Activated T-cell treated with anti-CD3 and anti-CD28 coated beads for 24 hours (primary cell): Measurements from ENCODE around the gene RNGTT.
"Not testable (repeated sequence)": the region's sequence is repeated elsewhere in the genome, so short reads cannot be mapped to it uniquely, and the experiment has no call there.

Experiments used
- DNase-seq: peaks from one replicate; pipeline ENCODE4 v3.0.0-alpha.2; 2020; ENCODE audit warnings: low read depth

RNGTT gene

GRCh38 chr6:88970301-88970700 lies 6.9 kb upstream of the RNGTT start:
- no peak for DNase-seq

GRCh38 chr6:88969255-88969654 lies 5.8 kb upstream of the RNGTT start:
- DNase-seq, result not testable (repeated sequence)

DNA sequence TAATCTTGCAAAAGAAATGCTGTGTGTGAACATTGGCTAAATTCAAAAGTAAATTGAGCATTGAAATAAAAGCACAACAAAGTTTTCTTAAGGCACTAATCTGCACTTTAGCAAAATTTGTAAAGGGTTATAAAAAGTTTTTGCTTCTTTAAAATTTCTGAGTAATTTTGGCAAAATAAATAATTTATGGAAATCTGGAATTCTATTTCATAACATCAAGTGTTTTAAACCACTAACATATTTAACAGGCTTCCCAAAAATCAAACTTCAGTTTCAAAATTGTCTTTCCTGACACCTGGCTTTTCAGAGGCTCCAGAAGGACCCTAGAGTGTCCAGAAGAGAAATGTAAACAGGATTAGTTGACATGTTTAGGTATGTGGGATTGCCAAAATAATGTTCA lies 4.5 kb upstream of the RNGTT start:
- DNase-seq, result no peak

DNA sequence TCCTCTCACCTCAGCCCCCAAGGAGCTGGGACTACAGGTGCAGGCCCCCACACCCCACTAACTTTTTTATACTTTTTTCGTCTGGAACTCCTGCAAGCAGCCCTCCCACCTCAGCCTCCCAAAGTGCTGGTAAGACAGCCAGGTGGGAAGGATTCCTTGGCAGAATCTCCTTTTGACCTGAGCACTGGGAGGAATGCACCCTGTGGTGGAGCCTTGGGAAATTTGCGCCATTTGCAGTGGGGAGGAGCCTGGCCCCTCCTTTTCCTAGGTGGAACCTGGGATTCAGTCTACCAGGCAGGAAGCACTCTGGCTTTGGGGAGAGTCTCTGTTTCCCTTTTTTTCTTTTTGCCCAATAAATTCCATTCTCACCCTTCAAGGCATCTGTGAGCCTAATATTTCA lies 2.3 kb upstream of the RNGTT start:
- no peak for DNase-seq

DNA sequence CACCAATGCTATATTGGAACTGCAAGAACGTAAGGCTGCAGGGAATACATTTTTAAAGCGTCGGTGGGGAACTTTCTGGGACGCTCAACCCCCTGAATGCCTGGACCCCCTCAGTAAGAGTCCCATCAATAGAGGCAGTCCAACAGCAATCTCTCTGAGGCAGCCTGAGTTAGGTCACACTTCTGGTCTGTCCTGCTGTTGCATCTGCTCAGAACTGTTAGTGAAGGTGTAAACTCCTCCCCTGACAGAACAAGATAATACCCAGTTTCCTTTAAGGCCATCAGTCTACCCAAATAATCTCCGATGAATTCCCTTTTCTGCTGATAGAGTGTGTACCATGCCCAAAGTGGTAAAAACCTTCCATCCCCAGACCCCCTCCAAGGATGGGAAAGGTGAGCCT lies 1.1 kb upstream of the RNGTT start:
- no peak for DNase-seq

- DNase-seq, result no peak
Measured at GRCh38 chr6:88958842-88959241, 4.6 kb downstream of the RNGTT start.

GRCh38 chr6:88953550-88954386 lies 9.7 kb downstream of the RNGTT start:
- DNase-seq, result no peak

DNA sequence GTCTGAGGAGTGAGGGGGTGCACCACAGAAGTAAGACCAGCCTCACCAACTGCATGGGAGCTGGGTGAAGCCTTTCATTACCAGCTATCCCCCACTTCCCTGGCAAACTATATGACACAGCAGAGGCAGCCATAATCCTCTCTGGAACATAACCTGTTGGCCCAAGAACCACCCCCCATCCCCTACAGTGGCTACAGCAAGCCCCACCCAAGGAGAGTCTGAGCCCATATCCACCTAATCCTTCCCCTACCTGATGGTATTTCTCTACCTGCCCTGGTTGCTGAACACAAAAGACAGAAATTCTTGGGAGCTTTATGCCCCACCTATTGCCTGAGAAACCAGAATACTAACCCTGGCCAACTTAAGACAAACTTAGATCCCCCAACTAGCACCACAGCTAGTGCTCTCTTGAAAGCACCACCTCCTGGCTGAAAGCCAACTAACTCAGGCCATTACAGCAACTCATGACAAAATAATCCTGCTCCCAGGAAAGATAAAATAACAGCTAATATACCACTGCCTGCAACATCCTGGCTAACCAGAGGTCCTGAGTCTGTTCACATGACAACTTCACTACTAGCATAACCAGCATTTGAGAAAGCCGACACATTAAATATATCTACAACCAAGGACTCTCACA lies 11.2 kb downstream of the RNGTT start:
- DNase-seq, result no peak

- no peak for DNase-seq
Measured at GRCh38 chr6:88945415-88946008, 17.9 kb downstream of the RNGTT start.

DNA sequence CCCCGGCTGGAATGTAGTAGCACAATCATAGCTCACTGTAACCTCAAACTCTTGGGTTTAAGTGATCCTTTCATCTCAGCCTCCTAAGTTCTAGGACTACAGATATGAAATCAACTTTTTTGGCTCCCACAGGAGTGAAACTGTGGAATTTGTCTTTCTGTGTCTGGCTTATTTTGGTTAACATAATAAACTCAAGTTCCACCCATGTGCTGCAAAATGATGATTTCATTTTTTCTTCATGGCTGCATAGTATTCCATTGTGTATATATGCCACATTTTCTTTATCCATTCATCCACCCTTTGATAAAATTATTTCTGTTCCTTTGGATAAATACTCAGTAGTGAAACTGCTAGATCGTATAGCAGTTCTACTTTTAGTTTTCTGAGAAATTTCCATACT lies 29.9 kb downstream of the RNGTT start:
- DNase-seq, result no peak

- DNase-seq, result not testable (repeated sequence)
Measured at GRCh38 chr6:88932019-88932418, 31.4 kb downstream of the RNGTT start.

DNA sequence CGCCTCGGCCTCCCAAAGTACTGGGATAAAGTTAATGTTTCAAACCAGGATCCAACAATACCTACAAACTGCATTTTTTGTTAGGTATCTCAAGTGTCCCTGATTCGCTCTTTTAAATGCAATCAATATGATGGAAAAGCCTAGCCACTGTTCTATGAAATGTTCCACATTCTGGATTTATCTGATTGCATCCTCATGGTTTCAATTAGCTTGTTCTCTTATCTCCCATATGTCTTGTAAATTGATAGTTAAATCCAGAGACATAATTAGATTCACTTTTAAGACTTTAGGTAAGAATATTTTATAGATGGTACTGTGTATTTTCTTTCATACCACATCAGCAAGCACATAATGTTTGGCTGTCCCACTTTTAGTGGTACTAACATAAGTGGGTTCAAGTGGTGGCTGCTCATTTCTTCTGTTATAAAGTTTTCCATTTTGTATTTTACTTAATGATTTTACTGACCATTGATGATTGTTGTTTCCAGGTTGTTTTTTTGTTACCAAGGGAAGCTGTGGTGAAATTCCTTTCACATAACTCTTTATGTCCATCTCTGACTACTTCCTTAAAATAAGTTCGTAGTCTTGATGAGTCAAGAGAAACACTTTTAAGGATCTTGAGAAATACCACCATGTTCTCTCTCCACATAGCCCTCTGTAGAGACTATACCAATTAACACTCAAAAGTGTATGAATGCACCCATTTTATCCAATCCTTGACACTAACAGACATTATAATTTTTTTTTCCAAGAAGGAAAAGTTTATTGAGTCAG lies 40.5 kb downstream of the RNGTT start:
- DNase-seq, result no peak

GRCh38 chr6:88921734-88922133 lies 41.7 kb downstream of the RNGTT start:
- DNase-seq, result no peak

DNA sequence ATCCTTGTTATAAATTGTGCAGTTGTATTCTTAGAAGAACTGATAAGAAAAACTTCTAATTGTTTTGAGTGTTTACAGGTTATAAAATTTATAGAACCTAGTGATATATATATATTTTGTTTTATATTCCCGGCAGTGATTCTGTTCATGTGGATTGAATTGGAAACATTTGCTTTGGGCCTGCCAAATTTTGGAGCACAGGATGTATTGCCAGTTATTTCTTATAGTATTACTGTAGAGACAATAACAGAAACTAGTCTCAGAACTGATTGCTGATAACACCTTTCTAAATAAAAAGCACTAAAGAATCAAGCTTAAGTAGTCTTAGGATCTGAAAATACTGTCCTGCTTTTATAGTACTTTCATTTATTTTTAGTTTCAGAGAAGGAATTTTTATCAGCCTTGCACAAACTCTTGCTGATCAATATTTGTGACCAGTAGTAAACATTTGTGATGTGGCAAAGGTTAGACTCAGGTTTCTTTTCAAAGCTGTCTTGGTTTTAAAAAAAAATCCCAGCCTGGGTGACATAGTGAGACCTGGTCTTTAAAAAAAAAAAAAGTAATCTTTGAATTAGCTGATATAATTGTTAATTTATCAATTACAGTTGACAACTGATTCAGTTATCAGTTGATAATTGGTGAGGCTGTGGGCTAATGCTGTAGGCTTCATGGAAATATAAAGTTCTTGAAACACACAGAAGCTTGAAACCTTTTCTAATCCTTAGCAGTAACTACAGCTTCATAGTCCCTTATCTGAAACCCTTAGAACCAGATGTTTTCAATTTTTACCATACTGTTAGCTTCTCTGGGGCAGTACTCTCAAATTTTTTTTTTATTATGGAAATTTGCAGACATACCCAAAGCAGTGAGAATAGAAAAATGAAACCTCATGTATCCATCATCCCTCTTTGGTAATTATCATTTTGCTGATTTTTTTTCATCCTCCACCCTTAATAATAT lies 42.4 kb downstream of the RNGTT start:
- DNase-seq, result no peak

- DNase-seq, result no peak
Measured at GRCh38 chr6:88920088-88920487, 43.3 kb downstream of the RNGTT start.

DNA sequence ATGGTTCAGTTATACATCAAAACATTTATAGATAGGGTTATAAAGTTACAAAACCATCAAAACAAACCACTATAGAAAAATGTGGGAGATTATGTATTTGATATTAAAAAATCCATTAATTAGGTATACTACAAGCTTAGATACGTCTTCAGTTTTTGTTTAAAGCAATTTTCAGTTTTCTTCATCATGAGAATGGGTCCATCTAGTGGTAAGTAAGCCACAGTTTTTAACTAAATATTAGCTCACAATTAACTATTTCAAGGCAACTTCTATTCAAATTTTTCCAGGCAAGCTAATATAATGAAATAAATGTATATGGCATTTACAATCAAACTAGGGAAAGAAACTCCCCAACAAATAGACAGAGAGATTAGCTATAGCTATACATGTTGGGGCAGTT lies 44.4 kb downstream of the RNGTT start:
- no peak for DNase-seq

DNA sequence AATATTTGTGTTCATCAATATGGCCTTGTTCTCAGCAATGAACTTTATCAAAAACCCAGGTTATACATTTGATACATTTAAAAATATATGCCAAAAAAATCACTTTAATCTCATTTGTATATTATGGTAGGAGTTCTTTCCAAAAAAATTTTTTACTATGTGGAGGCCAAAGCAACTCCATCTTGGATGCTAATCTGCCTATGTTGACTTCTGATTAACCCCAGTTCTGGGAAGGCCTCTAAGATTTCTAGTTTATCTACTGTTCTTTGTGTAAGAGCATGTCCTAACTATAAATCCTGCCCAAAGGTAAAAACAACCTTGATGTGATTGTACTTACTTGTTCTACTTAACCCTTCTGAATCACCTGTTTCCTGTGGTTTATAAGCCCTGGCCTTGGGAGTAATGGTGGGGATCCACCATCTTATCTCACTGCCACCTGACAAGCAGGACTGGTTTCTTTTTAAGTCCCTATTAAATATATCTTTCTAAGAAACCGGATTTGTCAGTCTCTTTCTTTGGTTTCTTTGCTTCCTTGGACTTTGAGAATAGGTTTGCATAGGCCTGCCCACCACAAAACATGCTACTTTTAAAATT lies 46.7 kb downstream of the RNGTT start:
- DNase-seq, result no peak

DNA sequence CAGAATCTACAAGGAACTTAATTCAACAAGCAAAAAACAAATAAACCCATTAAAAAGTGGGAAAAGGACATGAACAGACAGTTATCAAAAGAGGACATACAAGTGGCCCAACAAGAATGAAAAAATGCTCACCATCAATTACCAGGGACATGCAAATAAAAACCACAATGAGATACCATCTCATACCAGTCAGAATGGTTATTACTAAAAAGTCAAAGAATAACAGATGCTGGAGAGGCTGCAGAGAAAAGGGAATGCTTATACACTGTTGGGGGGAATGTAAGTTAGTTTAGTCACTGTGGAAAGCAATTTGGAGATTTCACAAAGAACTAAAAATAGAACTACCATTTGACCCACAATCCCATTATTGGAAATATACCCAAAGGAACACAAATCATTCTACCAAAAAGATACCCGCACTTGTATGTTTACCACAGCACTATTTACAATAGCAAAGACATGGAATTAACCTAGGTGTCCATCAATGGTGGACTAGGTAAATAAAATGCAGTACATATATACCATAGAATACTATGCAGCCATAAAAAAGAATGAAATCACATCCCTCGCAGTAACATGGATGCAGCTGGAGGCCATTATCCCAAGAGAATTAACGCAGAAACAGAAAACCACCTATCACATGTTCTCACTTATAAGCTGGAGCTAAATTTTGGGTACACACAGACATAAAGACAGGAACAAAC lies 48.4 kb downstream of the RNGTT start:
- DNase-seq, result no peak

- DNase-seq, result no peak
Measured at GRCh38 chr6:88914180-88914579, 49.2 kb downstream of the RNGTT start.

- no peak for DNase-seq
Measured at GRCh38 chr6:88913471-88913870, 49.9 kb downstream of the RNGTT start.
